ENCODE results near the gene KIF6.

DNA sequence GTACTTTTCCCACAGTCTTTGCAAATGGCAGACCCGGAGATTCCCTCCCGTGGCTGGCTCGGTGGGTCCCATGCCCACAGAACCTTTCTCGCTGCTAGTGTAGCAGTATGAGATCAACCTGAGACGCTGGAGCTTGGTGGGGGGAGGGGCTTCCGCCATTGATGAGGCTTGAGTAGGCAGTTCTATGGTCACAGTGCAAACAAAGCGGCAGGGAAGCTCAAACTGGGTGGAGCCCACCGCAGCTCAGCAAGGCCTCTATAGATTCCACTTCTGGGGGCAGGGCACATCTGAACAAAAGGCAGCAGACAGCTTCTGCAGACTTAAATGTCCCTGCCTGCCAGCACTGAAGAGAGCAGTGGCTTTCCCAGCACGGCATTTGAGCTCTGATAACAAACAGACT is 216.7 kb downstream of the KIF6 start:
- TF ChIP-seq CTCF (IDR thresholded peaks at IDR 0.05; ENCODE audit: insufficient read depth, low read length) (no peak), GABPA (IDR thresholded peaks at IDR 0.05; ENCODE audit: low read depth) (no peak), POLR2AphosphoS5 (IDR thresholded peaks at IDR 0.05; ENCODE audit: low read depth) (no peak)
- TF ChIP-seq, protein P1, sequence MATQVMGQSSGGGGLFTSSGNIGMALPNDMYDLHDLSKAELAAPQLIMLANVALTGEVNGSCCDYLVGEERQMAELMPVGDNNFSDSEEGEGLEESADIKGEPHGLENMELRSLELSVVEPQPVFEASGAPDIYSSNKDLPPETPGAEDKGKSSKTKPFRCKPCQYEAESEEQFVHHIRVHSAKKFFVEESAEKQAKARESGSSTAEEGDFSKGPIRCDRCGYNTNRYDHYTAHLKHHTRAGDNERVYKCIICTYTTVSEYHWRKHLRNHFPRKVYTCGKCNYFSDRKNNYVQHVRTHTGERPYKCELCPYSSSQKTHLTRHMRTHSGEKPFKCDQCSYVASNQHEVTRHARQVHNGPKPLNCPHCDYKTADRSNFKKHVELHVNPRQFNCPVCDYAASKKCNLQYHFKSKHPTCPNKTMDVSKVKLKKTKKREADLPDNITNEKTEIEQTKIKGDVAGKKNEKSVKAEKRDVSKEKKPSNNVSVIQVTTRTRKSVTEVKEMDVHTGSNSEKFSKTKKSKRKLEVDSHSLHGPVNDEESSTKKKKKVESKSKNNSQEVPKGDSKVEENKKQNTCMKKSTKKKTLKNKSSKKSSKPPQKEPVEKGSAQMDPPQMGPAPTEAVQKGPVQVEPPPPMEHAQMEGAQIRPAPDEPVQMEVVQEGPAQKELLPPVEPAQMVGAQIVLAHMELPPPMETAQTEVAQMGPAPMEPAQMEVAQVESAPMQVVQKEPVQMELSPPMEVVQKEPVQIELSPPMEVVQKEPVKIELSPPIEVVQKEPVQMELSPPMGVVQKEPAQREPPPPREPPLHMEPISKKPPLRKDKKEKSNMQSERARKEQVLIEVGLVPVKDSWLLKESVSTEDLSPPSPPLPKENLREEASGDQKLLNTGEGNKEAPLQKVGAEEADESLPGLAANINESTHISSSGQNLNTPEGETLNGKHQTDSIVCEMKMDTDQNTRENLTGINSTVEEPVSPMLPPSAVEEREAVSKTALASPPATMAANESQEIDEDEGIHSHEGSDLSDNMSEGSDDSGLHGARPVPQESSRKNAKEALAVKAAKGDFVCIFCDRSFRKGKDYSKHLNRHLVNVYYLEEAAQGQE (IDR thresholded peaks at IDR 0.05; ENCODE audit: insufficient replicate concordance, low read depth) = no peak
